Activated naive CD8-positive, alpha-beta T cell treated with anti-CD3 and anti-CD28 coated beads, Interleukin-2, amount 50 U/mL, for 24 hours (primary cell): ENCODE results near the gene IKBIP.
"Not testable (repeated sequence)": the region's sequence is repeated elsewhere in the genome, so short reads cannot be mapped to it uniquely, and the experiment has no call there.

Source experiments
- ATAC-seq: fragments of 150-1000 bp; cut with Tn5 transposase; one replicate; pipeline ENCODE4 v1.10.0; 2021
- DNase-seq: peaks from one replicate; pipeline ENCODE4 v3.0.0; 2021
- H3K27ac Mint-ChIP-seq: one replicate; pipeline ENCODE4 v1.8.0; 2021; ENCODE audit warnings: mild to moderate bottlenecking, mixed read lengths
- H3K27me3 Mint-ChIP-seq: one replicate; pipeline ENCODE4 v1.8.0; 2021; ENCODE audit warnings: mixed read lengths
- H3K36me3 Mint-ChIP-seq: one replicate; pipeline ENCODE4 v1.8.0; 2021; ENCODE audit warnings: low read depth, mixed read lengths
- H3K4me1 Mint-ChIP-seq: one replicate; pipeline ENCODE4 v1.8.0; 2021; ENCODE audit warnings: mixed read lengths
- H3K4me3 Mint-ChIP-seq: one replicate; pipeline ENCODE4 v1.8.0; 2021; ENCODE audit warnings: mild to moderate bottlenecking, moderate library complexity, mixed read lengths
- H3K9me3 Mint-ChIP-seq: one replicate; pipeline ENCODE4 v1.8.0; 2021; ENCODE audit warnings: mixed read lengths

IKBIP gene

DNA sequence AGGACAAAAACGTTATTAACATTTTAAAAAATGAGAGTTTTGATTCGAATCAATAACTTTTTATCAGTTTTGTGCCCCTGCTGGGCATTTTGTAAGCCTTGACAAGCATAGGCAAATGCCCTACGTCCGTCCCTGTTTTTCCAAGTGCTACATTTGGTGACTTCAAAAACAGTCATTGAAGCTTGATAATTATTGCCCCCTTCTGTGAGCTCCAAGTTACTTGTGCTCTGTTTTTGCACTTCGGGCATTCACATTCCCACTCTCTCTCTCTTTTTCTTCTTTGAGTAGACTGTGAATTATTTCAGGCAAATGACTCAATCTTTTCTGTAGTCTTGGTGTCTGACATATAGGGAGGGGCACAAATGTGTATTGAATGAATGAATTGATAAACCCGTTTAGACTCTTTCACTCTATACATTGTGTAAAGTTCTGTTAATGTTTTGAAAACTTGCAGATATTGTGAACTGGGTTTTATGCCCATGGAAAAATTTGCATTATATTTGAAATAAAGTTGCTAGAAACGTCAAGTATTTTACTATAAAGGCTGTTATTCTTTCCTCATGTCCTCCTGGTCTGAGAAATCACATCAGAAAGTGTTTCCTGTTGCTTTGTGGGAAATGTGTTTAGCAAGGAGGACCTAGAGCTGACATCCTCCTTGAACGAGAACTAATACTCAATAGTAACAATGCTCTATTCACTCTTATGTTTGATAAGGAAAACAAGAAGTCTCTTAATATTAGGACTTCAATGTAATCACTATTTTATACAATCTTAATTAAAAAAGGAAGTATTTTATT lies 1.9 kb upstream of the IKBIP start:
- Mint-ChIP-seq H3K27me3 (no peaks in the 10 kb centered on the region), H3K4me1 (peaks cover 33% of the 10 kb centered on the region), H3K9me3 (no peaks in the 10 kb centered on the region), H3K27ac (peak overlapping the region; percentile 37), H3K4me3 (peak overlapping the region; percentile 94), H3K36me3 (peaks cover 12% of the 10 kb centered on the region)
- no peak for ATAC-seq
- DNase-seq: no peak

DNA sequence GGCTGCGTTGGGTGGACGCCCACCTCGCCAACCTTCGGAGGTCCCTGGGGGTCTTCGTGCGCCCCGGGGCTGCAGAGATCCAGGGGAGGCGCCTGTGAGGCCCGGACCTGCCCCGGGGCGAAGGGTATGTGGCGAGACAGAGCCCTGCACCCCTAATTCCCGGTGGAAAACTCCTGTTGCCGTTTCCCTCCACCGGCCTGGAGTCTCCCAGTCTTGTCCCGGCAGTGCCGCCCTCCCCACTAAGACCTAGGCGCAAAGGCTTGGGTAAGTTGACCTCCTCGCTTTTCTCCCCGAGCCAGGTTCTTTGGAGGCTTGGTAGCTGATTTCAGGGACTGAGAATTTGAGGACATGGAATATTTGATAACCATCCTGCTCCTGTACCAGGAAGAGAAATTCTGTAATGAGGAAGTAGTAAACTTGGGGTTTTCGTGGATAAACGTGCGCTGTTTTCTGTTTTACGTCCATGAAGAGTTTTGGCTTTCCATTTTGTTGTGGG lies 1.0 kb upstream of the IKBIP start:
- DNase-seq (no peak), ATAC-seq (no peak)
- peaks cover 36% of the 10 kb centered on the region for H3K4me1 Mint-ChIP-seq
- H3K27me3 Mint-ChIP-seq: no peaks in the 10 kb centered on the region
- H3K36me3 Mint-ChIP-seq: peaks cover 18% of the 10 kb centered on the region
- H3K9me3 Mint-ChIP-seq: no peaks in the 10 kb centered on the region
- peak overlapping the region; percentile 76 for H3K27ac Mint-ChIP-seq
- peak overlapping the region; percentile 94 for H3K4me3 Mint-ChIP-seq

DNA sequence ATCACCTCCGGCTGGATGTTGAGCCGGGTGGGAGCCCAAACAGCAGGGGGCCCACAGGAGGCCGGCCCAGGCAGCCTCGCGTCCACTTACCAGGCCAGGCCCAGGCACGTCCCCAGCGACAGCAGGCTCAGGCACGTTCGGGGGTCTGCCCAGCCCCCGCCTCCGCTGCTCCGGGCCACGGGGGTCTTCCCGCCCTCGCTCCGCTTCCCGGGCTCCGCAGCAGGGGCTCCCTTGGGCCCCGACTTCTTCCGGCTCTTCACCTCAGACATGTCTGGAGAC lies 216 bp downstream of the IKBIP start:
- ATAC-seq (peak; percentile 30), DNase-seq (no peak)
- H3K36me3 Mint-ChIP-seq: peaks cover 17% of the 10 kb centered on the region
- H3K9me3 Mint-ChIP-seq: no peaks in the 10 kb centered on the region
- H3K27me3 Mint-ChIP-seq: no peaks in the 10 kb centered on the region
- peak overlapping the region; percentile 94 for H3K4me3 Mint-ChIP-seq
- H3K27ac Mint-ChIP-seq: peak overlapping the region; percentile 95
- H3K4me1 Mint-ChIP-seq: peaks cover 37% of the 10 kb centered on the region

GRCh38 chr12:98642801-98643200 lies 1.8 kb downstream of the IKBIP start:
- not testable (repeated sequence) for ATAC-seq, H3K27ac Mint-ChIP-seq, H3K27me3 Mint-ChIP-seq, DNase-seq, H3K9me3 Mint-ChIP-seq
- peak overlapping the region; percentile 94 for H3K4me3 Mint-ChIP-seq
- H3K4me1 Mint-ChIP-seq: peaks cover 46% of the 10 kb centered on the region
- peaks cover 23% of the 10 kb centered on the region for H3K36me3 Mint-ChIP-seq

DNA sequence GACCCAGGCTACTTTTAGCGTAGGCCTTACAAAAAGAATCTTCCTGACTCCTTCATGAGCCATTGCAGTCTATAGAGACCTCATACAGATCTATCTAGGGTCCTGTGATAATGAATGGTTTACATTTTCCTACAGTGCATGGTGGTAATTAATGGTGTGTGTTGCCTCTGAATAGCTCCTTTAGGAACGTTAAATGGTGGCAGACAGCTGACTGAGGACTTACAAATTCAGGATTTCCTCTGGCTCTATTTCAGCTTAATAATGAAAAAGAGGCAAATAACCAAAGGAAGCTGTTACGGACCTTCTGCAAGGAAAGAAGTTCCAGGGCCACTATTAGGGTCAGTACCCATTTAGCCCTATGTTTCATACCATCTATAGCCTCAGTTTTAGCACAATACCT lies 5.1 kb downstream of the IKBIP start:
- Mint-ChIP-seq H3K27me3 (no peaks in the 10 kb centered on the region), H3K36me3 (peaks cover 25% of the 10 kb centered on the region), H3K9me3 (no peaks in the 10 kb centered on the region), H3K4me3 (no peak overlapping the region), H3K4me1 (peaks cover 42% of the 10 kb centered on the region), H3K27ac (no peak overlapping the region)
- ATAC-seq (no peak), DNase-seq (no peak)

DNA sequence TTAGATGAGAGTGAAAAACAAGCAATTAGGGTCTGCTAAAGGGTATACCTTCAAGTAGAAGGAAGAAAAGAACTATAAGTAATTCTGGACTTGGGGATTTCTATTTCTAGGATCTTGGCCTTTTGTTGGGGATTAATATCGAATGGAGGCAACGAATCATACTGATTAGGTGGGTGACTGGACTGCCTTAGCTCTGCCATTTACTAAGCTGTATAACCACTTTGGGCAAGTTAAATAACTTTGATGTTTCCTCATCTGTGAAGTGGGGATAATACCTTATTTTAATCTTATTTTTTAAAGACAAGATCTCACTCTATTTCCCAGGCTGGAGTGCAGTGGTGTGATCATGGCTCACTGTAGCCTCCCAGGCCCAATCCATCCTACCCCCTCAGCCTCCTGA lies 6.6 kb downstream of the IKBIP start:
- Mint-ChIP-seq H3K36me3 (peaks cover 21% of the 10 kb centered on the region), H3K4me1 (peaks cover 33% of the 10 kb centered on the region), H3K9me3 (no peaks in the 10 kb centered on the region), H3K4me3 (no peak overlapping the region), H3K27ac (peak overlapping the region; percentile 72), H3K27me3 (no peaks in the 10 kb centered on the region)
- DNase-seq (no peak), ATAC-seq (peak; percentile 88)

GRCh38 chr12:98637068-98637467 lies 7.5 kb downstream of the IKBIP start:
- Mint-ChIP-seq H3K9me3 (no peaks in the 10 kb centered on the region), H3K27me3 (no peaks in the 10 kb centered on the region), H3K27ac (no peak overlapping the region), H3K4me3 (no peak overlapping the region), H3K36me3 (peaks cover 23% of the 10 kb centered on the region), H3K4me1 (peaks cover 30% of the 10 kb centered on the region)
- DNase-seq (no peak), ATAC-seq (no peak)

GRCh38 chr12:98635657-98636323 lies 8.8 kb downstream of the IKBIP start:
- Mint-ChIP-seq H3K36me3 (peaks cover 19% of the 10 kb centered on the region), H3K9me3 (no peaks in the 10 kb centered on the region), H3K27me3 (no peaks in the 10 kb centered on the region), H3K4me3 (no peak overlapping the region), H3K27ac (no peak overlapping the region), H3K4me1 (peaks cover 24% of the 10 kb centered on the region)
- no peak for DNase-seq
- no peak for ATAC-seq

DNA sequence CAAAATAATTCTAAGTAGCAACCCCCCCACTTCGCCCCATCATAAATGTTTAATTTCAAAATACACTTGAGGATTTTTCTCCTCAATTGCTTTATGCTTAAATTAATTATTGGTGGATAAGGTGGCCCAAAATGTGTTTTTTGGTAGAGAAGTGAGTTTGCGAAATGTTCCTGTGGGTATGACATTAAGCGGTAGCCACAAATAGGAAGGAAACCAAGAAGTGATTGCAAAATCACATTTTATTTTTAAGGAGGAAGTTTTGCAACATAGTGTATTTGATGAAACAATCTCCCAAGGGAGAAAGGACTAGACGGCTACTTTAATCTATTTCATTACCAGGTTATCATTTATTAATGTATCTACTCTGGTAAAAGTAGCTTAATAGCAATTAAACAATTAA lies 25.6 kb downstream of the IKBIP start:
- no peak for DNase-seq
- no peaks in the 10 kb centered on the region for H3K27me3 Mint-ChIP-seq
- H3K4me3 Mint-ChIP-seq: no peak overlapping the region
- no peaks in the 10 kb centered on the region for H3K4me1 Mint-ChIP-seq
- no peak overlapping the region for H3K27ac Mint-ChIP-seq
- H3K9me3 Mint-ChIP-seq: no peaks in the 10 kb centered on the region
- no peaks in the 10 kb centered on the region for H3K36me3 Mint-ChIP-seq
- ATAC-seq: no peak

DNA sequence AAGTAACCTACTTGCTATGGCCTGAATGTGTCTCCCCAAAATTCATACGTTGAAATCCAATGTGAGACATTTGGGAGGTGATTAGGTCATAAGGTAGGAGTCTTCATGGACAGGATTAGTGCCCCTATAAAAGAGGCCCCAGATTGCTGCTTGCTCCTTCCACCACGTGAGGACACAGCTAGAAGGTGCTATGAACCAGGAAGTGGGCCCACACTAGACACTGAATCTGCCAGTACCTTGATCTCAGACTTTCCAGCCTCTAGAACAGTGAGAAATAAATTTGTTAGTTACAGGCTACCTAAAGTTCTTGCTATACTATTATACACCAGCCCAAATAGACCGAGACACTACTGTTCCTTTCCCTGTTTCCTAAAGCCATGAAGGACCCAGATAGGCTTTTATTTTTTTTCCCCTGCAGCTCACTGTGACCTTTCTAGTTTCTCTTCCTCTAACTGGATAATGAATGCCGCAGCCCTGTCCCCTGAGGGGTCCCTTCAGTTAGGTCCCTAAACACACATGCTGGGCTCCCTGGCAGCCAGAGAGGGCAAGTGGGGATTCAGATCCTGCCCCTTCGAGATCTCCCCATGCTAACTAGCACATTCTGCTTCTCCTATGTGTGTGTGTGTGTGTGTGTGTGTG lies 31.8 kb downstream of the IKBIP start:
- Mint-ChIP-seq H3K27ac (peak overlapping the region; percentile 66), H3K9me3 (no peaks in the 10 kb centered on the region), H3K27me3 (no peaks in the 10 kb centered on the region), H3K4me1 (peaks cover 11% of the 10 kb centered on the region), H3K4me3 (no peak overlapping the region), H3K36me3 (no peaks in the 10 kb centered on the region)
- DNase-seq: no peak
- peak; percentile 46 for ATAC-seq

- H3K4me3 Mint-ChIP-seq: no peak overlapping the region
These were observed 34.0 kb downstream of the IKBIP start for GRCh38 chr12:98610596-98610995.

GRCh38 chr12:98606359-98606988 lies 38.1 kb downstream of the IKBIP start:
- no peak overlapping the region for H3K27ac Mint-ChIP-seq
- no peak overlapping the region for H3K4me3 Mint-ChIP-seq
- no peaks in the 10 kb centered on the region for H3K9me3 Mint-ChIP-seq
- ATAC-seq (no peak), DNase-seq (no peak)
- H3K4me1 Mint-ChIP-seq: peaks cover 9% of the 10 kb centered on the region
- H3K36me3 Mint-ChIP-seq: peaks cover 21% of the 10 kb centered on the region
- no peaks in the 10 kb centered on the region for H3K27me3 Mint-ChIP-seq

More at GRCh38 chr12:98610596-98610995, 34.0 kb downstream of the IKBIP start:
- Mint-ChIP-seq H3K27ac (no peak overlapping the region), H3K27me3 (no peaks in the 10 kb centered on the region), H3K9me3 (no peaks in the 10 kb centered on the region), H3K4me1 (peaks cover 19% of the 10 kb centered on the region), H3K36me3 (no peaks in the 10 kb centered on the region)
- no peak for DNase-seq
- no peak for ATAC-seq

GRCh38 chr12:98601924-98602323 lies 42.7 kb downstream of the IKBIP start:
- DNase-seq (no peak), ATAC-seq (no peak)
- Mint-ChIP-seq H3K9me3 (no peaks in the 10 kb centered on the region), H3K4me1 (peaks cover 21% of the 10 kb centered on the region), H3K27me3 (no peaks in the 10 kb centered on the region), H3K27ac (no peak overlapping the region), H3K36me3 (peaks cover 63% of the 10 kb centered on the region), H3K4me3 (no peak overlapping the region)

GRCh38 chr12:98597313-98597712 lies 47.3 kb downstream of the IKBIP start:
- Mint-ChIP-seq H3K4me3 (peak overlapping the region; percentile 40), H3K4me1 (peaks cover 44% of the 10 kb centered on the region), H3K27ac (peak overlapping the region; percentile 56), H3K36me3 (peaks cover 77% of the 10 kb centered on the region)
- not testable (repeated sequence) for DNase-seq, ATAC-seq, H3K9me3 Mint-ChIP-seq, H3K27me3 Mint-ChIP-seq
